ENCODE data around the gene ARHGEF26. TPM values are rescaled to one million over a fixed set of nuclear protein-coding genes. Genes with fewer than 3 reads are reported as not detected.

Gene ARHGEF26
- total and polyA plus RNA-seq, 2 donors, result 18.2 to 21.3 TPM

- Histone ChIP-seq H3K4me1 (ENCODE audit: insufficient read depth) (no peaks in the 10 kb centered on the region), H3K27ac (ENCODE audit: low read depth) (no peak overlapping the region), H3K4me3 (ENCODE audit: low read depth, low read length) (no peak overlapping the region), H3K36me3 (ENCODE audit: insufficient read depth) (no peaks in the 10 kb centered on the region)
- no peak for DNase-seq (ENCODE audit: extremely low spot score)
Observed at GRCh38 chr3:154182975-154183374, 61.8 kb downstream of the ARHGEF26 start.

- H3K4me1 ChIP-seq (ENCODE audit: insufficient read depth), result no peaks in the 10 kb centered on the region
- no peak overlapping the region for H3K4me3 ChIP-seq (ENCODE audit: low read depth, low read length)
- peaks cover 3% of the 10 kb centered on the region for H3K36me3 ChIP-seq (ENCODE audit: insufficient read depth)
- H3K27ac ChIP-seq (ENCODE audit: low read depth), result no peak overlapping the region
- 80% methylated on average over 4 of the region's 4 CpGs for WGBS
- DNase-seq (ENCODE audit: extremely low spot score), result no peak
Observed at GRCh38 chr3:154184582-154184981, 63.4 kb downstream of the ARHGEF26 start.

- WGBS, result 58% methylated on average over 3 of the region's 3 CpGs
- peaks cover 3% of the 10 kb centered on the region for H3K36me3 ChIP-seq (ENCODE audit: insufficient read depth)
- no peak overlapping the region for H3K27ac ChIP-seq (ENCODE audit: low read depth)
- no peaks in the 10 kb centered on the region for H3K4me1 ChIP-seq (ENCODE audit: insufficient read depth)
- DNase-seq (ENCODE audit: extremely low spot score), result no peak
- no peak overlapping the region for H3K4me3 ChIP-seq (ENCODE audit: low read depth, low read length)
Observed at GRCh38 chr3:154188437-154188836, 67.2 kb downstream of the ARHGEF26 start.

GRCh38 chr3:154188846-154189245 lies 67.7 kb downstream of the ARHGEF26 start:
- no peaks in the 10 kb centered on the region for H3K4me1 ChIP-seq (ENCODE audit: insufficient read depth)
- H3K36me3 ChIP-seq (ENCODE audit: insufficient read depth), result peaks cover 3% of the 10 kb centered on the region
- H3K4me3 ChIP-seq (ENCODE audit: low read depth, low read length), result no peak overlapping the region
- H3K27ac ChIP-seq (ENCODE audit: low read depth), result no peak overlapping the region
- 77% methylated on average over 3 of the region's 3 CpGs for WGBS
- DNase-seq (ENCODE audit: extremely low spot score), result no peak

- DNase-seq (ENCODE audit: extremely low spot score), result no peak
- Histone ChIP-seq H3K27ac (ENCODE audit: low read depth) (no peak overlapping the region), H3K4me1 (ENCODE audit: insufficient read depth) (no peaks in the 10 kb centered on the region), H3K36me3 (ENCODE audit: insufficient read depth) (peaks cover 3% of the 10 kb centered on the region), H3K4me3 (ENCODE audit: low read depth, low read length) (no peak overlapping the region)
- 94% methylated on average over 1 of the region's 1 CpG for WGBS
Observed at GRCh38 chr3:154191520-154191919, 70.3 kb downstream of the ARHGEF26 start.

- Histone ChIP-seq H3K36me3 (ENCODE audit: insufficient read depth) (peaks cover 3% of the 10 kb centered on the region), H3K27ac (ENCODE audit: low read depth) (no peak overlapping the region), H3K4me1 (ENCODE audit: insufficient read depth) (no peaks in the 10 kb centered on the region), H3K4me3 (ENCODE audit: low read depth, low read length) (no peak overlapping the region)
- DNase-seq (ENCODE audit: extremely low spot score), result no peak
- WGBS, result 95% methylated on average over 2 of the region's 2 CpGs
Observed at GRCh38 chr3:154192225-154192624, 71.0 kb downstream of the ARHGEF26 start.

GRCh38 chr3:154193000-154193615 lies 71.9 kb downstream of the ARHGEF26 start:
- WGBS, result 76% methylated on average over 1 of the region's 1 CpG
- Histone ChIP-seq H3K4me3 (ENCODE audit: low read depth, low read length) (no peak overlapping the region), H3K36me3 (ENCODE audit: insufficient read depth) (peaks cover 3% of the 10 kb centered on the region), H3K4me1 (ENCODE audit: insufficient read depth) (no peaks in the 10 kb centered on the region), H3K27ac (ENCODE audit: low read depth) (no peak overlapping the region)
- DNase-seq (ENCODE audit: extremely low spot score), result no peak

GRCh38 chr3:154194877-154195276 lies 73.7 kb downstream of the ARHGEF26 start:
- no peak overlapping the region for H3K27ac ChIP-seq (ENCODE audit: low read depth)
- 58% methylated on average over 3 of the region's 3 CpGs for WGBS
- H3K4me3 ChIP-seq (ENCODE audit: low read depth, low read length), result no peak overlapping the region

GRCh38 chr3:154195620-154196356 lies 74.6 kb downstream of the ARHGEF26 start:
- H3K36me3 ChIP-seq (ENCODE audit: insufficient read depth), result no peaks in the 10 kb centered on the region
- H3K4me3 ChIP-seq (ENCODE audit: low read depth, low read length), result no peak overlapping the region
- no peak overlapping the region for H3K27ac ChIP-seq (ENCODE audit: low read depth)
- 81% methylated on average over 6 of the region's 6 CpGs for WGBS
- no peaks in the 10 kb centered on the region for H3K4me1 ChIP-seq (ENCODE audit: insufficient read depth)
- DNase-seq (ENCODE audit: extremely low spot score), result no peak

More at GRCh38 chr3:154194877-154195276, 73.7 kb downstream of the ARHGEF26 start:
- H3K36me3 ChIP-seq (ENCODE audit: insufficient read depth), result no peaks in the 10 kb centered on the region
- H3K4me1 ChIP-seq (ENCODE audit: insufficient read depth), result no peaks in the 10 kb centered on the region
- no peak for DNase-seq (ENCODE audit: extremely low spot score)

GRCh38 chr3:154197751-154198150 lies 76.6 kb downstream of the ARHGEF26 start:
- Histone ChIP-seq H3K36me3 (ENCODE audit: insufficient read depth) (no peaks in the 10 kb centered on the region), H3K4me3 (ENCODE audit: low read depth, low read length) (no peak overlapping the region), H3K27ac (ENCODE audit: low read depth) (no peak overlapping the region), H3K4me1 (ENCODE audit: insufficient read depth) (no peaks in the 10 kb centered on the region)
- no peak for DNase-seq (ENCODE audit: extremely low spot score)
- WGBS, result 72% methylated on average over 4 of the region's 4 CpGs

- Histone ChIP-seq H3K27ac (ENCODE audit: low read depth) (no peak overlapping the region), H3K4me1 (ENCODE audit: insufficient read depth) (no peaks in the 10 kb centered on the region), H3K36me3 (ENCODE audit: insufficient read depth) (peaks cover 1% of the 10 kb centered on the region), H3K4me3 (ENCODE audit: low read depth, low read length) (no peak overlapping the region)
- DNase-seq (ENCODE audit: extremely low spot score), result no peak
- WGBS, result 97% methylated on average over 8 of the region's 8 CpGs
Observed at GRCh38 chr3:154209499-154209898, 88.3 kb downstream of the ARHGEF26 start.

GRCh38 chr3:154210986-154211385 lies 89.8 kb downstream of the ARHGEF26 start:
- no peak overlapping the region for H3K27ac ChIP-seq (ENCODE audit: low read depth)
- H3K36me3 ChIP-seq (ENCODE audit: insufficient read depth), result peaks cover 1% of the 10 kb centered on the region
- H3K4me1 ChIP-seq (ENCODE audit: insufficient read depth), result no peaks in the 10 kb centered on the region
- H3K4me3 ChIP-seq (ENCODE audit: low read depth, low read length), result no peak overlapping the region
- WGBS, result 100% methylated on average over 1 of the region's 1 CpG
- DNase-seq (ENCODE audit: extremely low spot score), result no peak

GRCh38 chr3:154214306-154214705 lies 93.1 kb downstream of the ARHGEF26 start:
- no peak for DNase-seq (ENCODE audit: extremely low spot score)
- Histone ChIP-seq H3K4me1 (ENCODE audit: insufficient read depth) (no peaks in the 10 kb centered on the region), H3K27ac (ENCODE audit: low read depth) (no peak overlapping the region), H3K36me3 (ENCODE audit: insufficient read depth) (peaks cover 1% of the 10 kb centered on the region), H3K4me3 (ENCODE audit: low read depth, low read length) (no peak overlapping the region)
- WGBS, result 98% methylated on average over 2 of the region's 2 CpGs

- H3K4me3 ChIP-seq (ENCODE audit: low read depth, low read length), result no peak overlapping the region
- H3K27ac ChIP-seq (ENCODE audit: low read depth), result no peak overlapping the region
- H3K36me3 ChIP-seq (ENCODE audit: insufficient read depth), result peaks cover under 1% of the 10 kb centered on the region
- WGBS, result 78% methylated on average over 6 of the region's 6 CpGs
- no peaks in the 10 kb centered on the region for H3K4me1 ChIP-seq (ENCODE audit: insufficient read depth)
- DNase-seq (ENCODE audit: extremely low spot score), result no peak
Observed at GRCh38 chr3:154217671-154218070, 96.5 kb downstream of the ARHGEF26 start.
